Measurements from ENCODE around the gene GPRC5B.

GPRC5B gene

DNA sequence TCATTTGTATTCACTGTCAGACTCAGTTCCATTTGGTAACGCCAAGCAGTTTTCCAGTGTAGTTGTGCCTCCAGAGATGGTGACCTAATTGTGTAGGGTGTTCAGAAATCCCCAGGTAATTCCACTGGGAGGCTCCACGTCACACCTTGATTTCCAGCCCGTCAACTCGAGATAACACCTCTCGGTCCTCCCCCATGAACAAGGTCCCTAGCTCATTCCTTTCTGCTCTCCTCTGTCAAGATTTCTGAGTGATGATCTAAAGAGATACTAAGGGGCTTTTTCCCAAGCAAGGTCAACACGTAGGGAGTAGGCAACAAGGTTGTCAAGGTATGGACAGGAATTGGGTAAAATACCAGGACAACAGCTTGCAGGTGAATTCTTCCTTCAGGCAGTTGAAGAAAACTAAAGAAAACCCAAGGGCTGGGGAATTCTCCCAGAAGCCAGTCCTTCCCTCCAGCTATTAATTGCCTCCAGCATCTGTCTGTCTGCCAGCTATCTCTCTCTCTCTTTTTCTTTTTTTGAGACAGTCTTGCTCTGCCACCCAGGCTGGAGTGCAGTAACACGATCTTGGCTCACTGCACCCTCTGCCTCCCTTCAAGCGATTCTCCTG lies 31.4 kb downstream of the GPRC5B start:
- no peak for DNase-seq (ENCODE audit: low read depth)
- H3K4me3 ChIP-seq (ENCODE audit: low read depth, low read length): no peak overlapping the region

DNA sequence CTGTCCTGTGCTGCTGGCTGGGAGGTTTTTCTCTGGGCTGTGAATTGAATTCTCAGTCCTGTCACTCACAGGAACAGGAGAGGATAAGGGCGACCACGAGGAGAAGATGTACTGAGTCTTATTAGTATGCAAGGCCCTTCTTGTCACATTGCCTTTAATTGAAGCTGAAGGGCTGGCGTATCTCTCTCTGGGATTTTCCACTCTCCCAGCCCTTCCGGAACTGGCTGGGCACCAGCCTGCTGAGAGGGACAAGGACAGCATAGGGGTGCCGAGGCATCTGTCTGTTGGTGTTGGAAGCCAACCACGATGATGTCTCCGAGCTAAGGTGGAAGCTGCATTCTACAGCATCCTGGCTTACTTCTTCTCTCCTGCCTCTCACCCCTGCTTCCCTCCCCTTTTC lies 33.2 kb downstream of the GPRC5B start:
- no peak overlapping the region for H3K4me3 ChIP-seq (ENCODE audit: low read depth, low read length)
- DNase-seq (ENCODE audit: low read depth): no peak
- TF ChIP-seq, protein P1, sequence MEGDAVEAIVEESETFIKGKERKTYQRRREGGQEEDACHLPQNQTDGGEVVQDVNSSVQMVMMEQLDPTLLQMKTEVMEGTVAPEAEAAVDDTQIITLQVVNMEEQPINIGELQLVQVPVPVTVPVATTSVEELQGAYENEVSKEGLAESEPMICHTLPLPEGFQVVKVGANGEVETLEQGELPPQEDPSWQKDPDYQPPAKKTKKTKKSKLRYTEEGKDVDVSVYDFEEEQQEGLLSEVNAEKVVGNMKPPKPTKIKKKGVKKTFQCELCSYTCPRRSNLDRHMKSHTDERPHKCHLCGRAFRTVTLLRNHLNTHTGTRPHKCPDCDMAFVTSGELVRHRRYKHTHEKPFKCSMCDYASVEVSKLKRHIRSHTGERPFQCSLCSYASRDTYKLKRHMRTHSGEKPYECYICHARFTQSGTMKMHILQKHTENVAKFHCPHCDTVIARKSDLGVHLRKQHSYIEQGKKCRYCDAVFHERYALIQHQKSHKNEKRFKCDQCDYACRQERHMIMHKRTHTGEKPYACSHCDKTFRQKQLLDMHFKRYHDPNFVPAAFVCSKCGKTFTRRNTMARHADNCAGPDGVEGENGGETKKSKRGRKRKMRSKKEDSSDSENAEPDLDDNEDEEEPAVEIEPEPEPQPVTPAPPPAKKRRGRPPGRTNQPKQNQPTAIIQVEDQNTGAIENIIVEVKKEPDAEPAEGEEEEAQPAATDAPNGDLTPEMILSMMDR (IDR thresholded peaks at IDR 0.05; ENCODE audit: low read depth, low read length, missing control alignments): no peak

More for the DNA sequence above, 31.4 kb downstream of the GPRC5B start:
- TF ChIP-seq, protein P1 (IDR thresholded peaks at IDR 0.05; ENCODE audit: low read depth, low read length, missing control alignments): no peak

DNA sequence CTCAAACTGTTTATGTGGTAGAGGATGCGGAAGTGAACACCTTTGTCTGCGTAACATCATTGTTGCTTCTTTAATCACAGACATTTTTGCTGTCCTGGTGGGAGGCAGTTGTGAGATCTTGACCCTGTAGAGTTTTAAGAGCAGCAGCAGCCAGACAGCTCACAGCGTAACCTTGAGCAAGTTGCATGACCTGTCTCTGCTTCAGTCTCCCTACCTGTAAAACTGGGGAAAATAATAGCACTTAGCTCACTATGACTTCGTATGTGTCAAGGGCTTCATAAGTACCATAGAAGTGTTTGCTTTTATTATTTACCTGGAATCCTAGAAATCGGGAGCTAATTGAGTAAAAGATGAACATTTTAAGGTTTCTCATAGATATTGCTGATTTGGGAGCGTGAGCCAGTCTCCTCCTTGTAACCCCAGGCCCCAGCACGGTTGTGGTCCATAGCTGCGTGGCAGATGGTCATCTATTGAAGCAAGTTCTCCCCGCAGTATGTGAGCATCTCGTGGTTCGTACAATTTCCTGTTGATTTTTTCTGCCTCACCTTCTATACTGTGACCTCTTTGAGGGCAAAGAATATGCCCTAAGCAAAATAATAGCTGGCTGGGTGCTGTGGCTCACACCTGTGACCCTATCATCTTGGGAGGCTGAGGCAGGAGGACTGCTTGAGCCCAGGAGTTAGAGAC lies 34.4 kb downstream of the GPRC5B start:
- H3K4me3 ChIP-seq (ENCODE audit: low read depth, low read length): no peak overlapping the region
- DNase-seq (ENCODE audit: low read depth): no peak
- TF ChIP-seq, protein P1 (IDR thresholded peaks at IDR 0.05; ENCODE audit: low read depth, low read length, missing control alignments): no peak

DNA sequence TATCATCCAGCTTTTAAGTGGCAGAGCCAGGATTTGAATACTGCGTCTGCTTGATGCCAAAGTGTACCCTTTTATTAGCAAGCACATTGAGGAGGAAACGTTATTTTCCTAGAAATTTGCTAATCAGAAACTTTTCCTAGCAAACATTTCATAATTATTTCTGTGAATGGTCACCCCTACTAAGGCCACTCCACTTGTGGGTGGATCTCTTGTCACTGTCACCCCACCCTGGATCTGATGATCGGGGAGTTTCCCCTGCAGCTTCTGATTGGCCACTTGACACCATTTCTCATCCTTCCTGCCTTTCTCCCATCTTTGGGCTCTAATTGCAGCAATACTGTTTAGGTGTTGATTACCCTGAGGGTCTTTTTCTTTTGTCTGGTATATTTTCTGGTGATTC lies 35.9 kb downstream of the GPRC5B start:
- no peak for DNase-seq (ENCODE audit: low read depth)
- H3K4me3 ChIP-seq (ENCODE audit: low read depth, low read length): no peak overlapping the region
- TF ChIP-seq, protein P1 (IDR thresholded peaks at IDR 0.05; ENCODE audit: low read depth, low read length, missing control alignments): no peak

DNA sequence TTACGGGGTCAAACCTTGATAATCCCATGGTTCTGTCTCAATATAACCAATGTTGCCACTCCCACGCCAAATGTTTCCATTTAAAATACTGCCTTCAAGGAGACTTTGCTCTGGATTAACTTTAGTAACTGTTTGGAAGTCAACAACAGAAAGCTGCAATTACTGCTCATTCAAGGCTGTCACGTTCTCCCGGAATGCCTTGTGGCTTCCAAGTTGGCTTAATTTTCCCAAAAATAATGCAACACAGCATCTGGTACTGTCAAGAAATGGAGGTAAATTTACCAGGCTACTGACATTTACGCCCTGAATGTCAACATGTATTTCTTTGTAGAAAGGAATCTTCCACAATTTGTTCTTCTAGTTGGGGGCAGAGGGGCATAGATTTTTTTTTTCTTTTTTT lies 38.2 kb downstream of the GPRC5B start:
- no peak overlapping the region for H3K4me3 ChIP-seq (ENCODE audit: low read depth, low read length)
- DNase-seq (ENCODE audit: low read depth): no peak
- TF ChIP-seq, protein P1 (IDR thresholded peaks at IDR 0.05; ENCODE audit: low read depth, low read length, missing control alignments): no peak

DNA sequence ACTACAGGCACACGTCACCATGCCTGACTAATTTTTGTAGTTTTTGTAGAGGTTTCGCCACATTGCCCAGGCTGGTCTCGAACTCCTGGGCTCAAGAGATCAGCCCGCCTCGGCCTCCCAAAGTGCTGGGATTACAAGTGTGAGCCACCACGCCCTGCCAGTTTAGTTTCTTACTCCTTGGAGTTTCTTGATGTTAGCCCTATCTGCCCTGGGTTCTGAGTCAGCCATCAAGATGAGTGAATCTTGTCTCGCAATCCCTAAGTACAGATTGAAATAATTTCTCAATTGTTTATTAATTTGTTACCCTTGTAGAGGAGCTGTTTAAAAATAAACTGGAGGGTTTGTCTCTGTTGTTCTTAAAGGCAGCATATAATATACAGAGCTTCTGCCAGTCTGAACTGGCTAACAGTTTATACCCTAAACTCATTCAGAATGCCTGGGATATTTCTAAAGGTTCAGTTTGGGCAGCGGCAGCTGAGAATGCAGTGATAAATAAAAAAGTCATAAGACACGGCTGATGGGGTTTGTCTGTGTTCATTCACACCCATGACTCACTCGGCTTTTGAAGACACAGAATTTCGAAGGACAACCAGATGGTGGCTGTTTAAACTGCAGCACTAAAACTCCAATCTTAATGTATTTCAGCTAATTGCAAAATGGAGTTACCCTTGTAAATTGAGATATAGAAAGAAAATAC lies 39.6 kb downstream of the GPRC5B start:
- TF ChIP-seq, protein P1 (IDR thresholded peaks at IDR 0.05; ENCODE audit: low read depth, low read length, missing control alignments): no peak
- no peak overlapping the region for H3K4me3 ChIP-seq (ENCODE audit: low read depth, low read length)
- DNase-seq (ENCODE audit: low read depth): no peak
